Liver (tissue), 3 donors: ENCODE results near the gene BIN1.

Source experiments
- FOXA2 ChIP-seq: IDR thresholded peaks from 2 replicates; pipeline ENCODE4 v1.6.1; 2016; ENCODE audit warnings: antibody characterized with exemption
- GABPA ChIP-seq, 2 donors: IDR thresholded peaks in 1 of 2; conservative IDR thresholded peaks in 1 of 2; 2 replicates each; pipeline ENCODE4 v1.6.1; 2016; ENCODE audit warnings: antibody characterized with exemption in 2 of 2, mild to moderate bottlenecking in 1 of 2, moderate library complexity in 1 of 2
- HNF4A ChIP-seq, 2 donors: conservative IDR thresholded peaks; 2 replicates each; pipeline ENCODE4 v1.6.1; 2016; ENCODE audit warnings: antibody characterized with exemption in 2 of 2, mild to moderate bottlenecking in 2 of 2
- JUND ChIP-seq, 2 donors: IDR thresholded peaks; 2 replicates each; pipeline ENCODE4 v1.6.1; 2016; ENCODE audit warnings: antibody characterized with exemption in 2 of 2
- RXRA ChIP-seq, 2 donors: IDR thresholded peaks; 2 replicates each; pipeline ENCODE4 v1.6.1; 2017 to 2018; ENCODE audit warnings: antibody characterized with exemption in 2 of 2, mild to moderate bottlenecking in 1 of 2
- YY1 ChIP-seq: IDR thresholded peaks from 2 replicates; pipeline ENCODE4 v1.6.1; 2016; ENCODE audit warnings: antibody characterized with exemption, mild to moderate bottlenecking
- TF ChIP-seq, protein P1 (sequence below): fragments of 150-350 bp; IDR thresholded peaks from 2 replicates; pipeline ENCODE4 v1.5.1; 2017; ENCODE audit warnings: improper control_type of control experiment, low read depth, low read length; ENCODE audit not compliant: missing input control
- TF ChIP-seq, protein P2 (sequence below): IDR thresholded peaks from 2 replicates; pipeline ENCODE4 v1.6.1; 2016; ENCODE audit warnings: antibody characterized with exemption, mild to moderate bottlenecking
- TF ChIP-seq, protein P3 (sequence below): IDR thresholded peaks from 2 replicates; pipeline ENCODE4 v1.6.1; 2016; ENCODE audit warnings: antibody characterized with exemption
- donor health status: healthy.
- donor health status: healthy.

DNA sequence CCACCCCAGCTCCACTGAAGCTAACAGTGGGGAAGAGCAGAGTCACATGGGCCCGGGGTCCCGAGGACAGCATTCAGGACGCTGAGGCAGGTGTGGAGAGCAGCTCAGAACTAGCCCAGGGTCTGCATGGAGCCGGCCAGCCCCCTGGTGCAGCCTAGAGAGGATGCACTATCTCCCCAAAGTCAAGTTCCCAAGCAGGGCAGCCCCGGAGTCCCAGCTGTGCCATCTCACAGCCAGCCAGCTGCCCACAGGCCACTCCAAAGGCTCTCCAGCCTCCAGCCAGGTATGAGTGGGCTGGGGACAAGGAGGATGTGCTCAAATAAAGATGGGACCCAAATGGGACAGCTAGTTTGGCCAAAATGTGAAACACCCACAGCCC, 41.0 kb downstream of the BIN1 start:
- TF ChIP-seq, protein P1, sequence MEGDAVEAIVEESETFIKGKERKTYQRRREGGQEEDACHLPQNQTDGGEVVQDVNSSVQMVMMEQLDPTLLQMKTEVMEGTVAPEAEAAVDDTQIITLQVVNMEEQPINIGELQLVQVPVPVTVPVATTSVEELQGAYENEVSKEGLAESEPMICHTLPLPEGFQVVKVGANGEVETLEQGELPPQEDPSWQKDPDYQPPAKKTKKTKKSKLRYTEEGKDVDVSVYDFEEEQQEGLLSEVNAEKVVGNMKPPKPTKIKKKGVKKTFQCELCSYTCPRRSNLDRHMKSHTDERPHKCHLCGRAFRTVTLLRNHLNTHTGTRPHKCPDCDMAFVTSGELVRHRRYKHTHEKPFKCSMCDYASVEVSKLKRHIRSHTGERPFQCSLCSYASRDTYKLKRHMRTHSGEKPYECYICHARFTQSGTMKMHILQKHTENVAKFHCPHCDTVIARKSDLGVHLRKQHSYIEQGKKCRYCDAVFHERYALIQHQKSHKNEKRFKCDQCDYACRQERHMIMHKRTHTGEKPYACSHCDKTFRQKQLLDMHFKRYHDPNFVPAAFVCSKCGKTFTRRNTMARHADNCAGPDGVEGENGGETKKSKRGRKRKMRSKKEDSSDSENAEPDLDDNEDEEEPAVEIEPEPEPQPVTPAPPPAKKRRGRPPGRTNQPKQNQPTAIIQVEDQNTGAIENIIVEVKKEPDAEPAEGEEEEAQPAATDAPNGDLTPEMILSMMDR: no peak
- TF ChIP-seq, protein P2, sequence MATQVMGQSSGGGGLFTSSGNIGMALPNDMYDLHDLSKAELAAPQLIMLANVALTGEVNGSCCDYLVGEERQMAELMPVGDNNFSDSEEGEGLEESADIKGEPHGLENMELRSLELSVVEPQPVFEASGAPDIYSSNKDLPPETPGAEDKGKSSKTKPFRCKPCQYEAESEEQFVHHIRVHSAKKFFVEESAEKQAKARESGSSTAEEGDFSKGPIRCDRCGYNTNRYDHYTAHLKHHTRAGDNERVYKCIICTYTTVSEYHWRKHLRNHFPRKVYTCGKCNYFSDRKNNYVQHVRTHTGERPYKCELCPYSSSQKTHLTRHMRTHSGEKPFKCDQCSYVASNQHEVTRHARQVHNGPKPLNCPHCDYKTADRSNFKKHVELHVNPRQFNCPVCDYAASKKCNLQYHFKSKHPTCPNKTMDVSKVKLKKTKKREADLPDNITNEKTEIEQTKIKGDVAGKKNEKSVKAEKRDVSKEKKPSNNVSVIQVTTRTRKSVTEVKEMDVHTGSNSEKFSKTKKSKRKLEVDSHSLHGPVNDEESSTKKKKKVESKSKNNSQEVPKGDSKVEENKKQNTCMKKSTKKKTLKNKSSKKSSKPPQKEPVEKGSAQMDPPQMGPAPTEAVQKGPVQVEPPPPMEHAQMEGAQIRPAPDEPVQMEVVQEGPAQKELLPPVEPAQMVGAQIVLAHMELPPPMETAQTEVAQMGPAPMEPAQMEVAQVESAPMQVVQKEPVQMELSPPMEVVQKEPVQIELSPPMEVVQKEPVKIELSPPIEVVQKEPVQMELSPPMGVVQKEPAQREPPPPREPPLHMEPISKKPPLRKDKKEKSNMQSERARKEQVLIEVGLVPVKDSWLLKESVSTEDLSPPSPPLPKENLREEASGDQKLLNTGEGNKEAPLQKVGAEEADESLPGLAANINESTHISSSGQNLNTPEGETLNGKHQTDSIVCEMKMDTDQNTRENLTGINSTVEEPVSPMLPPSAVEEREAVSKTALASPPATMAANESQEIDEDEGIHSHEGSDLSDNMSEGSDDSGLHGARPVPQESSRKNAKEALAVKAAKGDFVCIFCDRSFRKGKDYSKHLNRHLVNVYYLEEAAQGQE: no peak
- no peak for TF ChIP-seq RXRA (IDR thresholded peaks at IDR 0.05)
- TF ChIP-seq JUND (IDR thresholded peaks at IDR 0.05): no peak
- no peak for TF ChIP-seq GABPA (IDR thresholded peaks at IDR 0.05 in 1 of 2, conservative IDR thresholded peaks at IDR 0.05 in 1 of 2)
- TF ChIP-seq HNF4A (conservative IDR thresholded peaks at IDR 0.05): no peak
- no peak for TF ChIP-seq FOXA2
- TF ChIP-seq YY1: no peak
- TF ChIP-seq, protein P3, sequence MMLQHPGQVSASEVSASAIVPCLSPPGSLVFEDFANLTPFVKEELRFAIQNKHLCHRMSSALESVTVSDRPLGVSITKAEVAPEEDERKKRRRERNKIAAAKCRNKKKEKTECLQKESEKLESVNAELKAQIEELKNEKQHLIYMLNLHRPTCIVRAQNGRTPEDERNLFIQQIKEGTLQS: no peak
